GM23338 (cell line): ENCODE results near the gene IMMP2L. TPM values are rescaled to one million over a fixed set of nuclear protein-coding genes. Genes with fewer than 3 reads are reported as not detected.
"Not testable (repeated sequence)": the region's sequence is repeated elsewhere in the genome, so short reads cannot be mapped to it uniquely, and the experiment has no call there.

Source experiments
- ATAC-seq: fragments of 200-7000 bp; cut with Tn5 transposase; 3 replicates; pipeline ENCODE4 v1.9.1; 2020
- DNase-seq: peaks from one replicate; pipeline ENCODE4 v3.0.0-alpha.2; 2015; ENCODE audit warnings: low spot score
- H2AFZ ChIP-seq: fragments of 200-600 bp; sonication (generic); 2 replicates; pipeline ENCODE4 v1.8.0; 2016; ENCODE audit warnings: antibody characterized with exemption, mild to moderate bottlenecking, moderate library complexity
- H3F3A ChIP-seq: fragments of 200-600 bp; sonication (generic); replicated peaks from 2 replicates; pipeline ENCODE4 v1.8.0; 2017; ENCODE audit warnings: antibody characterized with exemption, mixed run types, low read depth
- H3K27ac ChIP-seq: fragments of 200-600 bp; sonication (generic); 2 replicates; pipeline ENCODE4 v1.6.1; 2016; ENCODE audit warnings: low read depth
- H3K27me3 ChIP-seq: fragments of 200-600 bp; sonication (generic); 2 replicates; pipeline ENCODE4 v1.8.0; 2016; ENCODE audit warnings: mild to moderate bottlenecking, mixed run types, moderate library complexity; ENCODE audit not compliant: insufficient read depth
- H3K36me3 ChIP-seq: fragments of 200-600 bp; sonication (generic); 2 replicates; pipeline ENCODE4 v1.8.0; 2016; ENCODE audit warnings: mild to moderate bottlenecking; ENCODE audit not compliant: insufficient read depth
- H3K4me1 ChIP-seq: fragments of 200-600 bp; sonication (generic); 2 replicates; pipeline ENCODE4 v1.8.0; 2016; ENCODE audit warnings: mild to moderate bottlenecking, moderate library complexity; ENCODE audit not compliant: insufficient read depth
- H3K4me2 ChIP-seq: fragments of 200-600 bp; sonication (generic); 2 replicates; pipeline ENCODE4 v1.7.1; 2017; ENCODE audit warnings: mixed run types
- H3K4me3 ChIP-seq: fragments of 200-600 bp; sonication (generic); 2 replicates; pipeline ENCODE4 v1.6.1; 2016; ENCODE audit warnings: mixed run types
- H3K79me2 ChIP-seq: fragments of 200-600 bp; sonication (generic); replicated peaks from 2 replicates; pipeline ENCODE4 v1.8.0; 2017; ENCODE audit warnings: mild to moderate bottlenecking; ENCODE audit not compliant: insufficient read depth
- H3K9me2 ChIP-seq: fragments of 200-600 bp; sonication (generic); 2 replicates; pipeline ENCODE4 v1.8.0; 2017; ENCODE audit not compliant: insufficient read depth
- H4K20me1 ChIP-seq: fragments of 200-600 bp; sonication (generic); replicated peaks from 2 replicates; pipeline ENCODE4 v1.8.0; 2017; ENCODE audit warnings: mild to moderate bottlenecking; ENCODE audit not compliant: insufficient read depth
- H3K27ac Mint-ChIP-seq: 2 replicates; pipeline ENCODE4 v1.8.0; 2020; ENCODE audit warnings: inconsistent platforms, mild to moderate bottlenecking, moderate library complexity, mixed read lengths
- H3K27me3 Mint-ChIP-seq: 3 replicates; pipeline ENCODE4 v1.8.0; 2022; ENCODE audit warnings: low read depth, mild to moderate bottlenecking, moderate library complexity, mixed read lengths, inconsistent platforms; ENCODE audit not compliant: insufficient read depth, poor library complexity
- H3K36me3 Mint-ChIP-seq: 3 replicates; pipeline ENCODE4 v1.8.0; 2021; ENCODE audit warnings: low read depth, mild to moderate bottlenecking, inconsistent platforms, moderate library complexity, mixed read lengths
- H3K4me1 Mint-ChIP-seq: 3 replicates; pipeline ENCODE4 v1.8.0; 2020; ENCODE audit warnings: mild to moderate bottlenecking, inconsistent platforms, mixed read lengths
- H3K4me3 Mint-ChIP-seq: 3 replicates; pipeline ENCODE4 v1.8.0; 2021; ENCODE audit warnings: moderate library complexity, mild to moderate bottlenecking, inconsistent platforms, mixed read lengths
- H3K9me3 Mint-ChIP-seq: 3 replicates; pipeline ENCODE4 v1.8.0; 2020; ENCODE audit warnings: moderate library complexity, mild to moderate bottlenecking, inconsistent platforms, mixed read lengths
- CREB1 ChIP-seq: fragments of 250-450 bp; sonication (Bioruptor Pico); IDR thresholded peaks from 2 replicates; pipeline ENCODE4 v1.5.0; 2020; ENCODE audit warnings: low read depth, mild to moderate bottlenecking, moderate library complexity
- EZH2 ChIP-seq: fragments of 200-600 bp; sonication (generic); IDR thresholded peaks from one replicate; pipeline ENCODE4 v1.8.0; 2017; ENCODE audit warnings: antibody characterized with exemption, mild to moderate bottlenecking, low read depth; ENCODE audit not compliant: unreplicated experiment
- EZH2phosphoT487 ChIP-seq: fragments of 200-600 bp; sonication (generic); IDR thresholded peaks from one replicate; pipeline ENCODE4 v1.8.1; 2018; ENCODE audit warnings: antibody characterized with exemption; ENCODE audit not compliant: unreplicated experiment
- POLR2AphosphoS5 ChIP-seq: IDR thresholded peaks from 2 replicates; pipeline ENCODE4 v1.6.1; 2016; ENCODE audit warnings: antibody characterized with exemption, low read depth
- STAT1 ChIP-seq: IDR thresholded peaks from one replicate; pipeline ENCODE4 v1.6.1; 2016; ENCODE audit warnings: antibody characterized with exemption; ENCODE audit not compliant: unreplicated experiment
- ZNF331 ChIP-seq: fragments of 250-450 bp; sonication (Bioruptor Pico); IDR thresholded peaks from 2 replicates; pipeline ENCODE4 v1.5.0; 2020; ENCODE audit warnings: low read depth, mild to moderate bottlenecking, moderate library complexity
- polyA plus RNA-seq: library from polyadenylated mRNA; unstranded; fragments of >200 nt; fragmentation: Nextera tagmentation; extraction: Ambion mirVana; gene quantifications from 2 replicates; pipeline ENCODE4 v1.2.1, GENCODE V29; 2016
- total RNA-seq: library from RNA; depleted of rRNA; stranded (reverse); fragments of >200 nt; shearing (Covaris generic); gene quantifications from 2 replicates; pipeline ENCODE4 v1.2.3, GENCODE V29; 2014
- TF ChIP-seq, protein P1 (sequence below): fragments of 250-450 bp; sonication (Bioruptor Pico); IDR thresholded peaks from 2 replicates; pipeline ENCODE4 v1.5.0; 2020; ENCODE audit warnings: mild to moderate bottlenecking, moderate library complexity

IMMP2L gene
- total and polyA plus RNA-seq, 2 experiments from 2014 or later: 7.3 to 14.0 TPM

DNA sequence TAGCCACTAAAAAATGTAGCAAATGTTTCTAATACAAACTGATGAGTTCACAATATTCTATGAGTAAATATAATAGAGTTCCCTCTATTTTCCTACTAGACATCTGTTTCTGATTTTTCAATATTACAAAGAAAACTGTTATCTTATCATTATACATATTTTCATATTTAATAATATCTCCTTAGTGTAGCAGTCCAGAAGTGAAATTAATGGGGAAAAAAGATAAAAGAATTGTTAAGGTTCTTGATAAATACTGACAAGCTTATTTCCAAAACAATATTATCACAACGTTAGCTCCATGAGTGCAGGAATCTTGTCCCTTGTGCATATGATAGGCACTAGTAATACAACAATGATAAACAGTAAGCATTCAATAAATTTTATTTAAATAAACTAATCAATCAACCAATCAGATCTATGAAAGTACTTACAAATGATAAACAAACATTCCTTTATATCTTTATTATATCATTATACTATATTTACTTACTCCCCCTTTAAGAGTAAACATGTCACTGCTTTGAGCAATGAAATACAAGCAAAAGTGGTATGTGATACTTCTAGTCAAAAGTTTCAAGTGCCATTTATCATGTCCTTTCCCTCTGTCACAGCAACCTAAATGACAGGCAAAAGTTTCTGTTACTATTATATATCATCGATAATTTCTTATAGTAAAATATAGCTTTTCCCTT lies 103.1 kb downstream of the IMMP2L start (continued):
- TF ChIP-seq, protein P1, sequence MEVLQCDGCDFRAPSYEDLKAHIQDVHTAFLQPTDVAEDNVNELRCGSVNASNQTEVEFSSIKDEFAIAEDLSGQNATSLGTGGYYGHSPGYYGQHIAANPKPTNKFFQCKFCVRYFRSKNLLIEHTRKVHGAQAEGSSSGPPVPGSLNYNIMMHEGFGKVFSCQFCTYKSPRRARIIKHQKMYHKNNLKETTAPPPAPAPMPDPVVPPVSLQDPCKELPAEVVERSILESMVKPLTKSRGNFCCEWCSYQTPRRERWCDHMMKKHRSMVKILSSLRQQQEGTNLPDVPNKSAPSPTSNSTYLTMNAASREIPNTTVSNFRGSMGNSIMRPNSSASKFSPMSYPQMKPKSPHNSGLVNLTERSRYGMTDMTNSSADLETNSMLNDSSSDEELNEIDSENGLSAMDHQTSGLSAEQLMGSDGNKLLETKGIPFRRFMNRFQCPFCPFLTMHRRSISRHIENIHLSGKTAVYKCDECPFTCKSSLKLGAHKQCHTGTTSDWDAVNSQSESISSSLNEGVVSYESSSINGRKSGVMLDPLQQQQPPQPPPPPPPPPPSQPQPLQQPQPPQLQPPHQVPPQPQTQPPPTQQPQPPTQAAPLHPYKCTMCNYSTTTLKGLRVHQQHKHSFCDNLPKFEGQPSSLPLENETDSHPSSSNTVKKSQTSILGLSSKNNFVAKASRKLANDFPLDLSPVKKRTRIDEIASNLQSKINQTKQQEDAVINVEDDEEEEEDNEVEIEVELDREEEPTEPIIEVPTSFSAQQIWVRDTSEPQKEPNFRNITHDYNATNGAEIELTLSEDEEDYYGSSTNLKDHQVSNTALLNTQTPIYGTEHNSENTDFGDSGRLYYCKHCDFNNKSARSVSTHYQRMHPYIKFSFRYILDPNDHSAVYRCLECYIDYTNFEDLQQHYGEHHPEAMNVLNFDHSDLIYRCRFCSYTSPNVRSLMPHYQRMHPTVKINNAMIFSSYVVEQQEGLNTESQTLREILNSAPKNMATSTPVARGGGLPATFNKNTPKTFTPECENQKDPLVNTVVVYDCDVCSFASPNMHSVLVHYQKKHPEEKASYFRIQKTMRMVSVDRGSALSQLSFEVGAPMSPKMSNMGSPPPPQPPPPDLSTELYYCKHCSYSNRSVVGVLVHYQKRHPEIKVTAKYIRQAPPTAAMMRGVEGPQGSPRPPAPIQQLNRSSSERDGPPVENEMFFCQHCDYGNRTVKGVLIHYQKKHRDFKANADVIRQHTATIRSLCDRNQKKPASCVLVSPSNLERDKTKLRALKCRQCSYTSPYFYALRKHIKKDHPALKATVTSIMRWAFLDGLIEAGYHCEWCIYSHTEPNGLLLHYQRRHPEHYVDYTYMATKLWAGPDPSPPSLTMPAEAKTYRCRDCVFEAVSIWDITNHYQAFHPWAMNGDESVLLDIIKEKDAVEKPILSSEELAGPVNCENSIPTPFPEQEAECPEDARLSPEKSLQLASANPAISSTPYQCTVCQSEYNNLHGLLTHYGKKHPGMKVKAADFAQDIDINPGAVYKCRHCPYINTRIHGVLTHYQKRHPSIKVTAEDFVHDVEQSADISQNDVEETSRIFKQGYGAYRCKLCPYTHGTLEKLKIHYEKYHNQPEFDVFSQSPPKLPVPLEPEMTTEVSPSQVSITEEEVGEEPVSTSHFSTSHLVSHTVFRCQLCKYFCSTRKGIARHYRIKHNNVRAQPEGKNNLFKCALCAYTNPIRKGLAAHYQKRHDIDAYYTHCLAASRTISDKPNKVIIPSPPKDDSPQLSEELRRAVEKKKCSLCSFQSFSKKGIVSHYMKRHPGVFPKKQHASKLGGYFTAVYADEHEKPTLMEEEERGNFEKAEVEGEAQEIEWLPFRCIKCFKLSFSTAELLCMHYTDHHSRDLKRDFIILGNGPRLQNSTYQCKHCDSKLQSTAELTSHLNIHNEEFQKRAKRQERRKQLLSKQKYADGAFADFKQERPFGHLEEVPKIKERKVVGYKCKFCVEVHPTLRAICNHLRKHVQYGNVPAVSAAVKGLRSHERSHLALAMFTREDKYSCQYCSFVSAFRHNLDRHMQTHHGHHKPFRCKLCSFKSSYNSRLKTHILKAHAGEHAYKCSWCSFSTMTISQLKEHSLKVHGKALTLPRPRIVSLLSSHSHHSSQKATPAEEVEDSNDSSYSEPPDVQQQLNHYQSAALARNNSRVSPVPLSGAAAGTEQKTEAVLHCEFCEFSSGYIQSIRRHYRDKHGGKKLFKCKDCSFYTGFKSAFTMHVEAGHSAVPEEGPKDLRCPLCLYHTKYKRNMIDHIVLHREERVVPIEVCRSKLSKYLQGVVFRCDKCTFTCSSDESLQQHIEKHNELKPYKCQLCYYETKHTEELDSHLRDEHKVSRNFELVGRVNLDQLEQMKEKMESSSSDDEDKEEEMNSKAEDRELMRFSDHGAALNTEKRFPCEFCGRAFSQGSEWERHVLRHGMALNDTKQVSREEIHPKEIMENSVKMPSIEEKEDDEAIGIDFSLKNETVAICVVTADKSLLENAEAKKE (CRISPR knock-in tag): no peak
- TF ChIP-seq EZH2: no peak
- TF ChIP-seq CREB1: no peak
- TF ChIP-seq ZNF331: no peak
- no peak for TF ChIP-seq STAT1
- TF ChIP-seq POLR2AphosphoS5: no peak
- TF ChIP-seq EZH2phosphoT487: no peak

DNA sequence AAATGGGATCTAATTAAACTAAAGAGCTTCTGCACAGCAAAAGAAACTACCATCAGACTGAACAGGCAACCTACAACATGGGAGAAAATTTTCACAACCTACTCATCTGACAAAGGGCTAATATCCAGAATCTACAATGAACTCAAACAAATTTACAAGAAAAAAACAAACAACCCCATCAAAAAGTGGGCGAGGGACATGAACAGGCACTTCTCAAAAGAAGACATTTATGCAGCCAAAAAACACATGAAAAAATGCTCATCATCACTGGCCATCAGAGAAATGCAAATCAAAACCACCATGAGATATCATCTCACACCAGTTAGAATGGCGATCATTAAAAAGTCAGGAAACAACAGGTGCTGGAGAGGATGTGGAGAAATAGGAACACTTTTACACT lies 111.6 kb downstream of the IMMP2L start:
- DNase-seq, H3K27me3 ChIP-seq, H3K9me2 ChIP-seq, H2AFZ ChIP-seq, H3F3A ChIP-seq, H3K36me3 ChIP-seq, ATAC-seq, H3K27ac Mint-ChIP-seq, H3K79me2 ChIP-seq, H3K9me3 Mint-ChIP-seq, H3K36me3 Mint-ChIP-seq, H3K4me2 ChIP-seq, H3K4me3 ChIP-seq, H3K27me3 Mint-ChIP-seq, H3K4me1 Mint-ChIP-seq, H4K20me1 ChIP-seq, H3K4me3 Mint-ChIP-seq, H3K4me1 ChIP-seq, H3K27ac ChIP-seq: not testable (repeated sequence)

- not testable (repeated sequence) for H3K4me3 Mint-ChIP-seq, H3K4me3 ChIP-seq, H3K79me2 ChIP-seq, H3K27me3 ChIP-seq, H3K27ac ChIP-seq, H2AFZ ChIP-seq, H3K36me3 ChIP-seq, H3K4me1 ChIP-seq, H3K27me3 Mint-ChIP-seq, H4K20me1 ChIP-seq, H3F3A ChIP-seq, H3K4me1 Mint-ChIP-seq, H3K4me2 ChIP-seq, H3K9me2 ChIP-seq, H3K27ac Mint-ChIP-seq, DNase-seq, ATAC-seq
- H3K9me3 Mint-ChIP-seq: peaks cover 11% of the 10 kb centered on the region
- H3K36me3 Mint-ChIP-seq: peaks cover 10% of the 10 kb centered on the region
Measured at GRCh38 chr7:111447502-111447901, 114.8 kb downstream of the IMMP2L start.
